OCI-LY3 (cell line): ENCODE results near the gene KDM6A.
"Not testable (repeated sequence)": the region's sequence is repeated elsewhere in the genome, so short reads cannot be mapped to it uniquely, and the experiment has no call there.

Experiments
- H2AFZ ChIP-seq: fragments of 200-600, 300-600 bp; shearing (Covaris generic); 2 replicates; pipeline ENCODE4 v1.6.0; 2014; ENCODE audit warnings: antibody characterized with exemption, low read depth, low read length
- H3K27ac ChIP-seq: fragments of 200-600, 300-600 bp; sonication (generic); 2 replicates; pipeline ENCODE4 v1.5.1; 2014; ENCODE audit warnings: mild to moderate bottlenecking, low read length, moderate library complexity, mixed read lengths
- H3K27me3 ChIP-seq: fragments of 200-600, 300-600 bp; sonication (generic); 2 replicates; pipeline ENCODE4 v1.6.1; 2014; ENCODE audit warnings: low read depth, low read length, mixed read lengths
- H3K36me3 ChIP-seq: fragments of 200-600, 300-600 bp; sonication (generic); replicated peaks from 2 replicates; pipeline ENCODE3; 2014; ENCODE audit warnings: low read depth, low read length, mixed read lengths
- H3K4me1 ChIP-seq: fragments of 300-600, 200-600 bp; sonication (generic); 2 replicates; pipeline ENCODE4 v1.6.1; 2014; ENCODE audit warnings: low read length, mixed read lengths
- H3K4me2 ChIP-seq: fragments of 200-600, 300-600 bp; sonication (generic); 2 replicates; pipeline ENCODE4 v1.6.1; 2014; ENCODE audit warnings: low read length, mixed read lengths
- H3K4me3 ChIP-seq: fragments of 300-600, 200-600 bp; sonication (generic); 2 replicates; pipeline ENCODE4 v1.5.1; 2014; ENCODE audit warnings: antibody characterized with exemption, mild to moderate bottlenecking, low read length, moderate library complexity
- H3K79me2 ChIP-seq: fragments of 300-600, 200-600 bp; shearing (Covaris generic); 2 replicates; pipeline ENCODE4 v1.6.1; 2014; ENCODE audit warnings: mild to moderate bottlenecking, low read length, mixed read lengths
- H3K9ac ChIP-seq: fragments of 300-600, 200-600 bp; shearing (Covaris generic); 2 replicates; pipeline ENCODE4 v1.6.0; 2014; ENCODE audit warnings: mild to moderate bottlenecking, low read length, moderate library complexity
- H3K9me3 ChIP-seq: fragments of 200-600, 300-600 bp; shearing (Covaris generic); 2 replicates; pipeline ENCODE4 v1.6.1; 2014; ENCODE audit warnings: low read length, mixed read lengths; ENCODE audit not compliant: insufficient read depth
- H4K20me1 ChIP-seq: fragments of 200-600, 300-600 bp; sonication (generic); 2 replicates; pipeline ENCODE4 v1.6.1; 2016; ENCODE audit warnings: low read length, mixed read lengths; ENCODE audit not compliant: insufficient read depth
- EZH2phosphoT487 ChIP-seq: fragments of 200-600 bp; shearing (Covaris generic); IDR thresholded peaks from 2 replicates; pipeline ENCODE4 v1.6.1; 2018; ENCODE audit warnings: antibody characterized with exemption, mixed run types, low read depth
- TF ChIP-seq, protein P1 (sequence below): fragments of 200-600, 300-600 bp; sonication (generic); IDR thresholded peaks from 2 replicates; pipeline ENCODE4 v1.5.1; 2014; ENCODE audit warnings: antibody characterized with exemption, low read length, low read depth

Gene KDM6A

DNA sequence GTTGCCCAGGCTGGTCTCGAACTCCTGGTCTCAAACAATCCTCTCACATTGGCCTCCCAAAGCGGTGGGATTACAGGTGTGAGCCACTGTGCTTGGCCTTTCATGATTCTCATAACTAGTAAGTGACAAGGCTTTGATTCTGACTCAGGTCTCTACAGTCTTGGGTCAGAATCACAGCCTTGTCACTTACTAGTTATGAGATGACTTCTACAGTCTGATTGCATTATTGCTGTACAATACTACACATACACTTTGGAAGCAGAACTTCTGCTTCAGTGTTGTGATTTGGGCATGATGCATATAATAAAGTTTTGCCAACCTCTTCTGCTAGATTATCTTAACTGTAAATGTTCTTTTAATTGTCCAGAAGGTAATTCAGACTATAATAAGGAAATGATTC lies 123.3 kb downstream of the KDM6A start:
- H3K4me1 ChIP-seq: peaks cover 15% of the 10 kb centered on the region
- no peak overlapping the region for H3K9ac ChIP-seq
- no peaks in the 10 kb centered on the region for H3K27me3 ChIP-seq
- H4K20me1 ChIP-seq: peaks cover 14% of the 10 kb centered on the region
- H3K4me2 ChIP-seq: no peak overlapping the region
- H3K4me3 ChIP-seq: no peak overlapping the region
- H3K79me2 ChIP-seq: peaks cover 5% of the 10 kb centered on the region
- H3K9me3 ChIP-seq: no peaks in the 10 kb centered on the region
- no peak overlapping the region for H3K27ac ChIP-seq
- no peak overlapping the region for H2AFZ ChIP-seq
- H3K36me3 ChIP-seq: no peaks in the 10 kb centered on the region
- no peak for TF ChIP-seq EZH2phosphoT487
- TF ChIP-seq, protein P1, sequence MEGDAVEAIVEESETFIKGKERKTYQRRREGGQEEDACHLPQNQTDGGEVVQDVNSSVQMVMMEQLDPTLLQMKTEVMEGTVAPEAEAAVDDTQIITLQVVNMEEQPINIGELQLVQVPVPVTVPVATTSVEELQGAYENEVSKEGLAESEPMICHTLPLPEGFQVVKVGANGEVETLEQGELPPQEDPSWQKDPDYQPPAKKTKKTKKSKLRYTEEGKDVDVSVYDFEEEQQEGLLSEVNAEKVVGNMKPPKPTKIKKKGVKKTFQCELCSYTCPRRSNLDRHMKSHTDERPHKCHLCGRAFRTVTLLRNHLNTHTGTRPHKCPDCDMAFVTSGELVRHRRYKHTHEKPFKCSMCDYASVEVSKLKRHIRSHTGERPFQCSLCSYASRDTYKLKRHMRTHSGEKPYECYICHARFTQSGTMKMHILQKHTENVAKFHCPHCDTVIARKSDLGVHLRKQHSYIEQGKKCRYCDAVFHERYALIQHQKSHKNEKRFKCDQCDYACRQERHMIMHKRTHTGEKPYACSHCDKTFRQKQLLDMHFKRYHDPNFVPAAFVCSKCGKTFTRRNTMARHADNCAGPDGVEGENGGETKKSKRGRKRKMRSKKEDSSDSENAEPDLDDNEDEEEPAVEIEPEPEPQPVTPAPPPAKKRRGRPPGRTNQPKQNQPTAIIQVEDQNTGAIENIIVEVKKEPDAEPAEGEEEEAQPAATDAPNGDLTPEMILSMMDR: no peak

DNA sequence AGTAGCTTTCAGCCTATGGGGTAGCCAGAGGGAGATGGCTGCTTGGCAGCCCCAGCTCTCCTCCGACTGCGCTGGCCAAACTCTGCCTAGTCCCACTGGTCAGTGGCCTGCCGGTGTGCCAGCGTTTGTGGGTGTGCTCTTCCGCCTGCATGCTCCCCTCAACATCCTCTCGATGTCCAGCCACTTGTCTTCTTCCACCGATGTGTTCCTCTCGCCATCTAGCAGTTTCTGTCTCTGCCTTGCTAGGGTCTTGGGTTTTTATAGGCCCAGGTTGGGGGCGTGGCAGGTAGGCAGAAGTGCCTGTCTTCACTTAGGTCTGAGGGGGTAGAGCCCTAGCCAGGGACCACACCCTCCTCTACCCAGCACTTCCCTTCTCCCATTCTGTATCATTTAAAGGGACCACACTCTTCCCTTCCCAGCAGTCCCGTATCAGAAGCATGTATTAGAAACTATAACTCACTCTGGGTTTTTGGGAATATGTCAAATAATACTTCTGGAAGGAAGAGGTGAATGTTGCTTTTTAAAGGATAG lies 124.4 kb downstream of the KDM6A start:
- Histone ChIP-seq H3K9me3 (no peaks in the 10 kb centered on the region), H3K9ac (no peak overlapping the region), H3K4me2 (peak overlapping the region; percentile 53), H4K20me1 (peaks cover 14% of the 10 kb centered on the region), H3K27ac (peak overlapping the region; percentile 21; the same call in 1 of the 2 replicates), H3K27me3 (no peaks in the 10 kb centered on the region), H3K36me3 (no peaks in the 10 kb centered on the region), H2AFZ (no peak overlapping the region), H3K4me3 (peak overlapping the region; percentile 37; the same call in 1 of the 2 replicates), H3K4me1 (peaks cover 15% of the 10 kb centered on the region), H3K79me2 (peaks cover 3% of the 10 kb centered on the region; the same call in 1 of the 2 replicates)
- TF ChIP-seq EZH2phosphoT487: no peak
- TF ChIP-seq, protein P1: no peak

DNA sequence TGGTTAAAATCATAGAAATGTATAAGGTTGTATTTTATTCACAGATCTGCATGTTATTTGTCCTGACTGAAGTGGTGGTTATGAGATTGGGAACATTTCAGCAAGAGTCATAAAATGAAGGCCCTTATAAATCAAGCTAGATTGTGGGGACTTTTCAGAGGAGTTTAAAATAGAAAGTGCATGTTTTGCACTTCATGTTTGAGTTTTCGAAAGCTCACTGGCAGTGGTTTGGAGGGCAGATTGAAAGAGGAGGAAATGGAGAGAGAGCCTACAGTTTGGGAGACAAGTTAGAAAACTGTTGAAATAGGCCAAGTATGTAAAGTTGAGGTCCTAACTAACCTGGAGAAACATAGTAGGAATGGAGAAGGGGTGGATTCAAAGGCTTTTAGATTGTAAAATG lies 124.9 kb downstream of the KDM6A start:
- Histone ChIP-seq H2AFZ (no peak overlapping the region), H3K27me3 (no peaks in the 10 kb centered on the region), H3K79me2 (peaks cover 3% of the 10 kb centered on the region; the same call in 1 of the 2 replicates), H3K9ac (no peak overlapping the region), H3K4me1 (peaks cover 15% of the 10 kb centered on the region), H3K36me3 (no peaks in the 10 kb centered on the region), H3K27ac (peak overlapping the region; percentile 21; the same call in 1 of the 2 replicates), H3K4me2 (peak overlapping the region; percentile 53), H3K4me3 (peak overlapping the region; percentile 37; the same call in 1 of the 2 replicates), H3K9me3 (no peaks in the 10 kb centered on the region), H4K20me1 (peaks cover 14% of the 10 kb centered on the region)
- TF ChIP-seq, protein P1: no peak
- TF ChIP-seq EZH2phosphoT487: no peak

DNA sequence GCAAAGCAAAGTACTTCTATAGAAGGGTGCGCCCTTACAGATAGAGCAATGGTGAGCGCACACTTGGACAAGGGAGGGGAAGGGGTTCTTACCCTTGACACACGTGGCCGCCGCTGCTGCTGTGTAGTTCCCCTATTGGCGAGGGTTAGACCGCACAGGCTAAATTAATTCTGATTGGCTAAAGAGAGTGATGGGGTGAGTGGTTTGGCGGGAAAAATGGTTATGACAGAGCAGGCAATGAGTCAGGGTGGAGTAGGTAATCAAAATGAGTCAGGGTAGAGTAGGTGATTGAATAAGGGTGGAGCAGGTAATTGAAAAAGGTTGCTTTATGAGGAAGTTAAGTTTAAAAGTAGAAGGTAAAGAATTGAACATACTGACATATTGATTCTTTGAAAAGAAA lies 126.2 kb downstream of the KDM6A start:
- H3K4me3 ChIP-seq, H3K27ac ChIP-seq, H3K27me3 ChIP-seq, H3K9me3 ChIP-seq, H3K9ac ChIP-seq, H3K79me2 ChIP-seq, H2AFZ ChIP-seq, H3K36me3 ChIP-seq, H3K4me2 ChIP-seq: not testable (repeated sequence)
- Histone ChIP-seq H3K4me1 (peaks cover 15% of the 10 kb centered on the region), H4K20me1 (peaks cover 14% of the 10 kb centered on the region)

DNA sequence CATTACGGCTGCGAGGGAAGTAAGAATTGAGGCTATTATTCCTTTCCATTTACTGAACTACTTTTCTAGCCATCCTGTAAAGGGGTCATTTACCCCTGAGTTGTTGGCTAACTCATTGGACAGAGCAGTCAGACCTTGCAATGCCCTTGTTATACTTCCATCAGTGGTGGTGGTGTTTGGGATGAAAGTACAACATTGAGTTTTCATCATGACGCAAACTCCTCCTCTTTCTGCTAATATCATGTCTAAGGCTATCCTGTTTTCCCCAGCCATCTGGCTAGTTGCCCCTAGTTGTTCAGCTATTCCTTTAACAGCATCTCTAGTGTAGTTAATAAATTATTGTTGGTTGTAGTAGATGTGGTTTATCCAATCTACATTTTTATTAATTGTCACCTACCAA lies 126.9 kb downstream of the KDM6A start:
- H3K79me2 ChIP-seq, H3K9me3 ChIP-seq, H3K4me3 ChIP-seq, H3K4me2 ChIP-seq, H2AFZ ChIP-seq, H3K27me3 ChIP-seq, H3K9ac ChIP-seq, H3K27ac ChIP-seq, H3K36me3 ChIP-seq: not testable (repeated sequence)
- H4K20me1 ChIP-seq: peaks cover 14% of the 10 kb centered on the region
- H3K4me1 ChIP-seq: peaks cover 15% of the 10 kb centered on the region
